Mammary epithelial cell (primary cell): ENCODE measurements around the gene KIF6.

Experiments
- CTCF ChIP-seq, 2 donors: IDR thresholded peaks in 1 of 2; conservative IDR thresholded peaks in 1 of 2; 2 replicates each; pipeline ENCODE4 v1.5.1; 2011 to 2012; ENCODE audit warnings: inconsistent platforms in 2 of 2, low read length in 2 of 2, mild to moderate bottlenecking in 2 of 2, control low read depth in 1 of 2, low read depth in 1 of 2; ENCODE audit not compliant: insufficient read depth in 1 of 2; ENCODE audit errors: extremely low read depth in 1 of 2
- EZH2 ChIP-seq: IDR thresholded peaks from 2 replicates; pipeline ENCODE4 v1.6.1; 2012; ENCODE audit warnings: low read length, inconsistent platforms, borderline replicate concordance

GRCh38 chr6:39585641-39586040, 139.6 kb downstream of the KIF6 start:
- TF ChIP-seq CTCF (conservative IDR thresholded peaks at IDR 0.05 in 1 of 2, IDR thresholded peaks at IDR 0.05 in 1 of 2; ENCODE audit: extremely low read depth in 1 of 2, insufficient read depth in 1 of 2, low read depth in 1 of 2, low read length in 2 of 2) (no peak), EZH2 (no peak)
